SK-N-SH (cell line): Measurements from ENCODE around the gene ERO1A.

Experiments used
- CHD2 ChIP-seq: fragments of 150-350 bp; IDR thresholded peaks from 2 replicates; pipeline ENCODE4 v1.6.1; 2018; ENCODE audit warnings: low read length; ENCODE audit not compliant: partially characterized antibody
- CTCF ChIP-seq: fragments of 200-600 bp; sonication (generic); IDR thresholded peaks from 2 replicates; pipeline ENCODE4 v1.6.1; 2017; ENCODE audit warnings: antibody characterized with exemption, mild to moderate bottlenecking, moderate library complexity
- EZH2phosphoT487 ChIP-seq: fragments of 200-600 bp; sonication (generic); IDR thresholded peaks from 2 replicates; pipeline ENCODE4 v1.6.1; 2017; ENCODE audit warnings: low read depth, mixed run types, mild to moderate bottlenecking, antibody characterized with exemption, moderate library complexity, borderline replicate concordance
- GATA2 ChIP-seq: sonication (generic); formaldehyde crosslinking; IDR thresholded peaks from 2 replicates; pipeline ENCODE4 v1.5.0; 2020; ENCODE audit warnings: mild to moderate bottlenecking, missing genetic modification reagents
- MEF2A ChIP-seq: IDR thresholded peaks from 2 replicates; pipeline ENCODE4 v1.4.0; 2012; ENCODE audit warnings: low read depth, borderline replicate concordance
- PBX3 ChIP-seq: IDR thresholded peaks from 2 replicates; pipeline ENCODE4; 2012
- RAD21 ChIP-seq: IDR thresholded peaks from 2 replicates; pipeline ENCODE4 v1.6.1; 2012; ENCODE audit warnings: mild to moderate bottlenecking, low read length
- SMC3 ChIP-seq: IDR thresholded peaks from 2 replicates; pipeline ENCODE4 v1.6.1; 2012; ENCODE audit warnings: low read depth, low read length, improper control_type of control experiment
- TCF12 ChIP-seq: IDR thresholded peaks from 2 replicates; pipeline ENCODE4 v1.4.0; 2012
- TF ChIP-seq, protein P1 (sequence below): IDR thresholded peaks from 2 replicates; pipeline ENCODE4 v1.4.0; 2012; ENCODE audit warnings: low read depth
- TF ChIP-seq, protein P2 (sequence below): IDR thresholded peaks from 2 replicates; pipeline ENCODE4 v1.4.0; 2012; ENCODE audit warnings: low read depth, borderline replicate concordance

DNA sequence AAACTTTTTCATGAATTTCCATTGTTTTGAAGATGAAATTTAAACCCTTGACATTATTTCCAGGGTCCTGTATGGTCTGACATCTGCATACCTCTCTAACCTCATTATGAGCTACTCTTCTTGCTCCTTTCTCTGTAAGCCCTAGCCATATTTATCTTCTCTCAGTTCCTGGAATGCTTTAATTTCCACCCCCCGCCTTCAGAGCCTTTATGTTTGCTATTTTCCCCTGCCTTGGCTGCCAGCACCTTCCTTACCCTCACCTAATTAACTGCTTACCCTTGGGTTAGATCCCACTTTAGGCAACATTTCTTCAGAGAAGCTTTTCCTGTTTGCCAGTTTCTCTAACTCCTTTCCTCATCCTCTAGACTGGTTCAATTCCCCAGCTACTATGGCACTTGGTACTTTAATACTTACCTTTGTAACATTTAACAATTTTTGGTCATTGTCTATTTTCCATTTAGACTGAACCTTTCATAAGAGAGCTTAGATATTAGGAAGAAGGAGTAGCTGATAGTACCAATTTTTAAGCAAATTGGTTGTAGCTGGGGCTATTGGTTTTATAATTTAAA is 40.6 kb upstream of the ERO1A start:
- TF ChIP-seq EZH2phosphoT487 (no peak), CTCF (no peak), RAD21 (no peak), CHD2 (no peak), GATA2 (no peak), TCF12 (no peak), MEF2A (no peak), PBX3 (no peak), SMC3 (no peak)
- TF ChIP-seq, protein P1, sequence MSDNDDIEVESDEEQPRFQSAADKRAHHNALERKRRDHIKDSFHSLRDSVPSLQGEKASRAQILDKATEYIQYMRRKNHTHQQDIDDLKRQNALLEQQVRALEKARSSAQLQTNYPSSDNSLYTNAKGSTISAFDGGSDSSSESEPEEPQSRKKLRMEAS = no peak
- TF ChIP-seq, protein P2, sequence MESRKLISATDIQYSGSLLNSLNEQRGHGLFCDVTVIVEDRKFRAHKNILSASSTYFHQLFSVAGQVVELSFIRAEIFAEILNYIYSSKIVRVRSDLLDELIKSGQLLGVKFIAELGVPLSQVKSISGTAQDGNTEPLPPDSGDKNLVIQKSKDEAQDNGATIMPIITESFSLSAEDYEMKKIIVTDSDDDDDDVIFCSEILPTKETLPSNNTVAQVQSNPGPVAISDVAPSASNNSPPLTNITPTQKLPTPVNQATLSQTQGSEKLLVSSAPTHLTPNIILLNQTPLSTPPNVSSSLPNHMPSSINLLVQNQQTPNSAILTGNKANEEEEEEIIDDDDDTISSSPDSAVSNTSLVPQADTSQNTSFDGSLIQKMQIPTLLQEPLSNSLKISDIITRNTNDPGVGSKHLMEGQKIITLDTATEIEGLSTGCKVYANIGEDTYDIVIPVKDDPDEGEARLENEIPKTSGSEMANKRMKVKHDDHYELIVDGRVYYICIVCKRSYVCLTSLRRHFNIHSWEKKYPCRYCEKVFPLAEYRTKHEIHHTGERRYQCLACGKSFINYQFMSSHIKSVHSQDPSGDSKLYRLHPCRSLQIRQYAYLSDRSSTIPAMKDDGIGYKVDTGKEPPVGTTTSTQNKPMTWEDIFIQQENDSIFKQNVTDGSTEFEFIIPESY = no peak
